ENCODE results near the gene ANKRD6.

DNA sequence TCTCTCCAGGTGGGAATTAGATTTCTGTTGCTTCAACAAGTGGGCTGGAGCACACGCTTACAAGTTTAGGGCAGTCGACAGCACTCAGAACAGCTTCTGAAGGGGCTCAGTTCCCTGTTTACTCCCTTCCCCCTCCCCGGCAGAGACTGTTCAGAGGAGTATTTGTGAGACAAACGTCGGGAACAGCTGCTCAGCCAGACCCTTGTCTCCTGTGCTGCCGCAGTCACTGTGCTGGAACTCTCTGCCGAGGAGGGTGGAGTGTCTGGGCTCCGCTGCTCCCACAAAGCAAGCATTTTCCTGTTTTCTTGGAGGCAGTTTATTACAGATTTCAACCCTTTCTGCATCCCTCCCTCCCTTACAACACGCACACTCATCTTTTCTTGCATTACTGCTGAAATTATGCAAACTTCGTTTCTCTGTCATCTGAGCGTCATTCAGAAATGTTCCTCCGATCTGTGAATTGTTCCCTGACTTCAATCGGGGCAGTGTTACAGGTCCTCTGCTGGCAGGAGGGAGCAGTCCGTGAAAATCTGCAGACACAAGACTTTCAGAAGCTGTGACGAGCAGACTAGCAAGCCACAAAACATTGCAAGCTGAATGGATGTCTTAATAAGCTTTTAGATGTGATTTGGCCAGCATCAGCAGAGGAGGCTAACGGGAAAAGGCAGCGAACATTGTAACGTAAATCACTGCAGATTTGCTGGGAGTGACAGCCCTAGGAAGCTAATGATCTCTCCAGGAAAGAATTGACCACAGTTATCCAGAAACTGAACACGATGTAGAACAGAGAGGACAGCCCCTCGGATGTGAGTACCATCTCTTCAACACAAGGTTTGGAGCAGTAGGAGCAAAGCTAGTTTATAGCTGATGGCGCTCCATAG, 129.4 kb downstream of the ANKRD6 start:
- TF ChIP-seq, protein P1, sequence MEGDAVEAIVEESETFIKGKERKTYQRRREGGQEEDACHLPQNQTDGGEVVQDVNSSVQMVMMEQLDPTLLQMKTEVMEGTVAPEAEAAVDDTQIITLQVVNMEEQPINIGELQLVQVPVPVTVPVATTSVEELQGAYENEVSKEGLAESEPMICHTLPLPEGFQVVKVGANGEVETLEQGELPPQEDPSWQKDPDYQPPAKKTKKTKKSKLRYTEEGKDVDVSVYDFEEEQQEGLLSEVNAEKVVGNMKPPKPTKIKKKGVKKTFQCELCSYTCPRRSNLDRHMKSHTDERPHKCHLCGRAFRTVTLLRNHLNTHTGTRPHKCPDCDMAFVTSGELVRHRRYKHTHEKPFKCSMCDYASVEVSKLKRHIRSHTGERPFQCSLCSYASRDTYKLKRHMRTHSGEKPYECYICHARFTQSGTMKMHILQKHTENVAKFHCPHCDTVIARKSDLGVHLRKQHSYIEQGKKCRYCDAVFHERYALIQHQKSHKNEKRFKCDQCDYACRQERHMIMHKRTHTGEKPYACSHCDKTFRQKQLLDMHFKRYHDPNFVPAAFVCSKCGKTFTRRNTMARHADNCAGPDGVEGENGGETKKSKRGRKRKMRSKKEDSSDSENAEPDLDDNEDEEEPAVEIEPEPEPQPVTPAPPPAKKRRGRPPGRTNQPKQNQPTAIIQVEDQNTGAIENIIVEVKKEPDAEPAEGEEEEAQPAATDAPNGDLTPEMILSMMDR (IDR thresholded peaks at IDR 0.05): no peak
- TF ChIP-seq POLR2A (IDR thresholded peaks at IDR 0.05): no peak
